Measurements from ENCODE around the gene PTPRU.

- TF ChIP-seq FOXM1 (IDR thresholded peaks at IDR 0.05; ENCODE audit: borderline replicate concordance) (no peak), SUZ12 (IDR thresholded peaks at IDR 0.05) (no peak), CTBP1 (IDR thresholded peaks at IDR 0.05; ENCODE audit: borderline replicate concordance) (no peak), FOXA1 (IDR thresholded peaks at IDR 0.05) (no peak)
Observed at GRCh38 chr1:29233693-29234092, 2.6 kb upstream of the PTPRU start.

Measured in HEK293T (cell line).